Measurements from ENCODE around the gene TIMM10. TPM values are rescaled to one million over a fixed set of nuclear protein-coding genes. Genes with fewer than 3 reads are reported as not detected.

The TIMM10 gene
- polyA plus RNA-seq, 2 donors, result 38.8 to 61.6 TPM

GRCh38 chr11:57511741-57512430, 18.7 kb downstream of the TIMM10 start:
- 84 to 94% methylated on average over 6 of the region's 6 CpGs for WGBS, 2 donors
- Histone ChIP-seq H3K9me3 (ENCODE audit: control insufficient read depth in 2 of 2, insufficient read depth in 1 of 2, low read depth in 1 of 2, low read length in 1 of 2) (no peaks in the 10 kb centered on the region), H3K4me3 (ENCODE audit: low read depth in 1 of 2, low read length in 2 of 2) (no peak overlapping the region), H3K27ac (ENCODE audit: low read depth in 2 of 2, low read length in 1 of 2) (no peak overlapping the region), H3K36me3 (ENCODE audit: control insufficient read depth in 2 of 2, insufficient read depth in 2 of 2, low read length in 1 of 2) (no peaks in the 10 kb centered on the region), H3K27me3 (ENCODE audit: control insufficient read depth in 1 of 2, insufficient read depth in 2 of 2, low read length in 2 of 2) (no peaks in the 10 kb centered on the region), H3K4me1 (ENCODE audit: control insufficient read depth in 2 of 2, insufficient read depth in 2 of 2, low read length in 1 of 2) (peaks cover 3 to 13% of the 10 kb centered on the region in 2 donors)

GRCh38 chr11:57508341-57509170, 22.0 kb downstream of the TIMM10 start:
- no peak overlapping the region for H3K27ac ChIP-seq (ENCODE audit: low read depth in 2 of 2, low read length in 1 of 2)
- H3K36me3 ChIP-seq (ENCODE audit: control insufficient read depth in 2 of 2, insufficient read depth in 2 of 2, low read length in 1 of 2), result no peaks in the 10 kb centered on the region
- no peak overlapping the region for H3K4me3 ChIP-seq (ENCODE audit: low read depth in 1 of 2, low read length in 2 of 2)
- WGBS, 2 donors, result 62 to 77% methylated on average over 7 of the region's 7 CpGs
- H3K4me1 ChIP-seq (ENCODE audit: control insufficient read depth in 2 of 2, insufficient read depth in 2 of 2, low read length in 1 of 2), result no peaks in the 10 kb centered on the region
- no peaks in the 10 kb centered on the region for H3K27me3 ChIP-seq (ENCODE audit: control insufficient read depth in 1 of 2, insufficient read depth in 2 of 2, low read length in 2 of 2)
- no peaks in the 10 kb centered on the region for H3K9me3 ChIP-seq (ENCODE audit: control insufficient read depth in 2 of 2, insufficient read depth in 1 of 2, low read depth in 1 of 2, low read length in 1 of 2)

- 90 to 96% methylated on average over 1 of the region's 1 CpG for WGBS, 2 donors
- Histone ChIP-seq H3K27me3 (ENCODE audit: control insufficient read depth in 1 of 2, insufficient read depth in 2 of 2, low read length in 2 of 2) (no peaks in the 10 kb centered on the region), H3K36me3 (ENCODE audit: control insufficient read depth in 2 of 2, insufficient read depth in 2 of 2, low read length in 1 of 2) (no peaks in the 10 kb centered on the region)
Measured at GRCh38 chr11:57506522-57506921, 24.0 kb downstream of the TIMM10 start.

GRCh38 chr11:57504511-57504910, 26.0 kb downstream of the TIMM10 start:
- 75 to 83% methylated on average over 4 of the region's 4 CpGs for WGBS, 2 donors
- H3K9me3 ChIP-seq (ENCODE audit: control insufficient read depth in 2 of 2, insufficient read depth in 1 of 2, low read depth in 1 of 2, low read length in 1 of 2), result no peaks in the 10 kb centered on the region
- H3K27me3 ChIP-seq (ENCODE audit: control insufficient read depth in 1 of 2, insufficient read depth in 2 of 2, low read length in 2 of 2), result no peaks in the 10 kb centered on the region
- H3K4me1 ChIP-seq (ENCODE audit: control insufficient read depth in 2 of 2, insufficient read depth in 2 of 2, low read length in 1 of 2), result peaks cover 0 to 4% of the 10 kb centered on the region in 2 donors
- H3K4me3 ChIP-seq (ENCODE audit: low read depth in 1 of 2, low read length in 2 of 2), result no peak overlapping the region
- no peaks in the 10 kb centered on the region for H3K36me3 ChIP-seq (ENCODE audit: control insufficient read depth in 2 of 2, insufficient read depth in 2 of 2, low read length in 1 of 2)
- no peak overlapping the region for H3K27ac ChIP-seq (ENCODE audit: low read depth in 2 of 2, low read length in 1 of 2)

More at GRCh38 chr11:57506522-57506921, 24.0 kb downstream of the TIMM10 start:
- H3K4me1 ChIP-seq (ENCODE audit: control insufficient read depth in 2 of 2, insufficient read depth in 2 of 2, low read length in 1 of 2), result no peaks in the 10 kb centered on the region
- H3K9me3 ChIP-seq (ENCODE audit: control insufficient read depth in 2 of 2, insufficient read depth in 1 of 2, low read depth in 1 of 2, low read length in 1 of 2), result no peaks in the 10 kb centered on the region
- no peak overlapping the region for H3K27ac ChIP-seq (ENCODE audit: low read depth in 2 of 2, low read length in 1 of 2)
- H3K4me3 ChIP-seq (ENCODE audit: low read depth in 1 of 2, low read length in 2 of 2), result no peak overlapping the region

- no peaks in the 10 kb centered on the region for H3K9me3 ChIP-seq (ENCODE audit: control insufficient read depth in 2 of 2, insufficient read depth in 1 of 2, low read depth in 1 of 2, low read length in 1 of 2)
- H3K4me1 ChIP-seq (ENCODE audit: control insufficient read depth in 2 of 2, insufficient read depth in 2 of 2, low read length in 1 of 2), result peaks cover 0 to 4% of the 10 kb centered on the region in 2 donors
- H3K27ac ChIP-seq (ENCODE audit: low read depth in 2 of 2, low read length in 1 of 2), result no peak overlapping the region
- no peaks in the 10 kb centered on the region for H3K27me3 ChIP-seq (ENCODE audit: control insufficient read depth in 1 of 2, insufficient read depth in 2 of 2, low read length in 2 of 2)
- no peak overlapping the region for H3K4me3 ChIP-seq (ENCODE audit: low read depth in 1 of 2, low read length in 2 of 2)
- H3K36me3 ChIP-seq (ENCODE audit: control insufficient read depth in 2 of 2, insufficient read depth in 2 of 2, low read length in 1 of 2), result no peaks in the 10 kb centered on the region
Measured at GRCh38 chr11:57502870-57503269, 27.7 kb downstream of the TIMM10 start.

GRCh38 chr11:57502376-57502775, 28.2 kb downstream of the TIMM10 start:
- Histone ChIP-seq H3K4me3 (ENCODE audit: low read depth in 1 of 2, low read length in 2 of 2) (no peak overlapping the region), H3K27me3 (ENCODE audit: control insufficient read depth in 1 of 2, insufficient read depth in 2 of 2, low read length in 2 of 2) (no peaks in the 10 kb centered on the region), H3K36me3 (ENCODE audit: control insufficient read depth in 2 of 2, insufficient read depth in 2 of 2, low read length in 1 of 2) (no peaks in the 10 kb centered on the region), H3K4me1 (ENCODE audit: control insufficient read depth in 2 of 2, insufficient read depth in 2 of 2, low read length in 1 of 2) (peaks cover 0 to 4% of the 10 kb centered on the region in 2 donors), H3K27ac (ENCODE audit: low read depth in 2 of 2, low read length in 1 of 2) (no peak overlapping the region), H3K9me3 (ENCODE audit: control insufficient read depth in 2 of 2, insufficient read depth in 1 of 2, low read depth in 1 of 2, low read length in 1 of 2) (no peaks in the 10 kb centered on the region)
- 90 to 95% methylated on average over 3 of the region's 3 CpGs for WGBS, 2 donors

GRCh38 chr11:57501953-57502352, 28.6 kb downstream of the TIMM10 start:
- H3K9me3 ChIP-seq (ENCODE audit: control insufficient read depth in 2 of 2, insufficient read depth in 1 of 2, low read depth in 1 of 2, low read length in 1 of 2), result no peaks in the 10 kb centered on the region
- peaks cover 0 to 4% of the 10 kb centered on the region in 2 donors for H3K4me1 ChIP-seq (ENCODE audit: control insufficient read depth in 2 of 2, insufficient read depth in 2 of 2, low read length in 1 of 2)
- WGBS, 2 donors, result 46 to 56% methylated on average over 4 of the region's 4 CpGs
- no peaks in the 10 kb centered on the region for H3K27me3 ChIP-seq (ENCODE audit: control insufficient read depth in 1 of 2, insufficient read depth in 2 of 2, low read length in 2 of 2)
- no peaks in the 10 kb centered on the region for H3K36me3 ChIP-seq (ENCODE audit: control insufficient read depth in 2 of 2, insufficient read depth in 2 of 2, low read length in 1 of 2)
- no peak overlapping the region for H3K4me3 ChIP-seq (ENCODE audit: low read depth in 1 of 2, low read length in 2 of 2)
- no peak overlapping the region for H3K27ac ChIP-seq (ENCODE audit: low read depth in 2 of 2, low read length in 1 of 2)

GRCh38 chr11:57500926-57501325, 29.6 kb downstream of the TIMM10 start:
- H3K4me3 ChIP-seq (ENCODE audit: low read depth in 1 of 2, low read length in 2 of 2), result no peak overlapping the region
- no peak overlapping the region for H3K27ac ChIP-seq (ENCODE audit: low read depth in 2 of 2, low read length in 1 of 2)
- WGBS, 2 donors, result 86 to 95% methylated on average over 13 to 15 of the region's 15 CpGs
- H3K4me1 ChIP-seq (ENCODE audit: control insufficient read depth in 2 of 2, insufficient read depth in 2 of 2, low read length in 1 of 2), result peaks cover 0 to 4% of the 10 kb centered on the region in 2 donors
- no peaks in the 10 kb centered on the region for H3K9me3 ChIP-seq (ENCODE audit: control insufficient read depth in 2 of 2, insufficient read depth in 1 of 2, low read depth in 1 of 2, low read length in 1 of 2)
- no peaks in the 10 kb centered on the region for H3K27me3 ChIP-seq (ENCODE audit: control insufficient read depth in 1 of 2, insufficient read depth in 2 of 2, low read length in 2 of 2)
- no peaks in the 10 kb centered on the region for H3K36me3 ChIP-seq (ENCODE audit: control insufficient read depth in 2 of 2, insufficient read depth in 2 of 2, low read length in 1 of 2)

- no peaks in the 10 kb centered on the region for H3K9me3 ChIP-seq (ENCODE audit: control insufficient read depth in 2 of 2, insufficient read depth in 1 of 2, low read depth in 1 of 2, low read length in 1 of 2)
- H3K27me3 ChIP-seq (ENCODE audit: control insufficient read depth in 1 of 2, insufficient read depth in 2 of 2, low read length in 2 of 2), result no peaks in the 10 kb centered on the region
- no peaks in the 10 kb centered on the region for H3K36me3 ChIP-seq (ENCODE audit: control insufficient read depth in 2 of 2, insufficient read depth in 2 of 2, low read length in 1 of 2)
- H3K27ac ChIP-seq (ENCODE audit: low read depth in 2 of 2, low read length in 1 of 2), result peak overlapping the region; percentile 26 to 77
- 73 to 86% methylated on average over 8 of the region's 8 CpGs for WGBS, 2 donors
- H3K4me1 ChIP-seq (ENCODE audit: control insufficient read depth in 2 of 2, insufficient read depth in 2 of 2, low read length in 1 of 2), result peaks cover 0 to 4% of the 10 kb centered on the region in 2 donors
- H3K4me3 ChIP-seq (ENCODE audit: low read depth in 1 of 2, low read length in 2 of 2), result no peak overlapping the region
Measured at GRCh38 chr11:57500515-57500914, 30.0 kb downstream of the TIMM10 start.
